Type B pancreatic cell (in vitro differentiated cells): ENCODE results near the gene HAPLN2. TPM values are rescaled to one million over a fixed set of nuclear protein-coding genes. Genes with fewer than 3 reads are reported as not detected.

Experiments
- DNase-seq: peaks from one replicate; pipeline ENCODE4 v3.0.0; 2021; ENCODE audit warnings: mixed read lengths; ENCODE audit not compliant: unreplicated experiment; ENCODE audit errors: extremely low spot score
- H3K27ac Mint-ChIP-seq: 2 replicates; pipeline ENCODE4 v1.8.0; 2021; ENCODE audit warnings: mild to moderate bottlenecking, mixed read lengths
- H3K27me3 Mint-ChIP-seq: 2 replicates; pipeline ENCODE4 v1.8.0; 2021; ENCODE audit warnings: mixed read lengths
- H3K36me3 Mint-ChIP-seq: 2 replicates; pipeline ENCODE4 v1.8.0; 2021; ENCODE audit warnings: mixed read lengths
- H3K4me1 Mint-ChIP-seq: one replicate; pipeline ENCODE4 v1.8.0; 2021; ENCODE audit warnings: mixed read lengths; ENCODE audit not compliant: unreplicated experiment
- H3K4me3 Mint-ChIP-seq: 2 replicates; pipeline ENCODE4 v1.8.0; 2021; ENCODE audit warnings: mild to moderate bottlenecking, mixed read lengths
- H3K9me3 Mint-ChIP-seq: 2 replicates; pipeline ENCODE4 v1.8.0; 2021; ENCODE audit warnings: mixed read lengths
- CTCF ChIP-seq: fragments of 200-600 bp; sonication (generic); conservative IDR thresholded peaks from 2 replicates; pipeline ENCODE4 v1.5.0; 2021; ENCODE audit warnings: antibody characterized with exemption, mild to moderate bottlenecking
- total RNA-seq: library from RNA; stranded (reverse); gene quantifications from 2 replicates; pipeline ENCODE4 v1.2.1, GENCODE V29; 2021; ENCODE audit warnings: low replicate concordance

Gene HAPLN2
- total RNA-seq, 1 donor from 2014 or later = not detected

- H3K4me3 Mint-ChIP-seq = peak overlapping the region; percentile 74
- TF ChIP-seq CTCF = peak; percentile 99
- H3K36me3 Mint-ChIP-seq = no peaks in the 10 kb centered on the region
- H3K27me3 Mint-ChIP-seq = peaks cover 76% of the 10 kb centered on the region
- peaks cover 36% of the 10 kb centered on the region for H3K4me1 Mint-ChIP-seq
- H3K27ac Mint-ChIP-seq = no peak overlapping the region
- DNase-seq = no peak
- peaks cover 2% of the 10 kb centered on the region for H3K9me3 Mint-ChIP-seq
Measured at GRCh38 chr1:156656806-156657740, 37.9 kb downstream of the HAPLN2 start.

- no peak for DNase-seq
- H3K36me3 Mint-ChIP-seq = no peaks in the 10 kb centered on the region
- peaks cover 72% of the 10 kb centered on the region for H3K27me3 Mint-ChIP-seq
- no peak overlapping the region for H3K27ac Mint-ChIP-seq
- H3K4me1 Mint-ChIP-seq = peaks cover 41% of the 10 kb centered on the region
- peak overlapping the region; percentile 74 for H3K4me3 Mint-ChIP-seq
- no peaks in the 10 kb centered on the region for H3K9me3 Mint-ChIP-seq
- TF ChIP-seq CTCF = peak; percentile 27
Measured at GRCh38 chr1:156657741-156658319, 38.6 kb downstream of the HAPLN2 start.

- DNase-seq = no peak
- TF ChIP-seq CTCF = no peak
- H3K27me3 Mint-ChIP-seq = peaks cover 65% of the 10 kb centered on the region
- H3K4me3 Mint-ChIP-seq = no peak overlapping the region
- peaks cover 46% of the 10 kb centered on the region for H3K4me1 Mint-ChIP-seq
- no peak overlapping the region for H3K27ac Mint-ChIP-seq
- no peaks in the 10 kb centered on the region for H3K36me3 Mint-ChIP-seq
- no peaks in the 10 kb centered on the region for H3K9me3 Mint-ChIP-seq
Measured at GRCh38 chr1:156658496-156658895, 39.3 kb downstream of the HAPLN2 start.

- Mint-ChIP-seq H3K4me3 (peak overlapping the region; percentile 81), H3K4me1 (peaks cover 51% of the 10 kb centered on the region), H3K27me3 (peaks cover 59% of the 10 kb centered on the region), H3K9me3 (no peaks in the 10 kb centered on the region), H3K36me3 (no peaks in the 10 kb centered on the region), H3K27ac (peak overlapping the region; percentile 82)
- no peak for TF ChIP-seq CTCF
- DNase-seq = no peak
Measured at GRCh38 chr1:156658945-156659574, 39.8 kb downstream of the HAPLN2 start.

GRCh38 chr1:156659661-156659987 is 40.4 kb downstream of the HAPLN2 start:
- H3K4me1 Mint-ChIP-seq = peaks cover 57% of the 10 kb centered on the region
- no peak for DNase-seq
- peak overlapping the region; percentile 82 for H3K27ac Mint-ChIP-seq
- no peaks in the 10 kb centered on the region for H3K36me3 Mint-ChIP-seq
- H3K27me3 Mint-ChIP-seq = peaks cover 54% of the 10 kb centered on the region
- no peaks in the 10 kb centered on the region for H3K9me3 Mint-ChIP-seq
- no peak for TF ChIP-seq CTCF
- peak overlapping the region; percentile 81 for H3K4me3 Mint-ChIP-seq
